Measurements from ENCODE around the gene UVSSA.
"Not testable (repeated sequence)": the region's sequence is repeated elsewhere in the genome, so short reads cannot be mapped to it uniquely, and the experiment has no call there.

Gene UVSSA

DNA sequence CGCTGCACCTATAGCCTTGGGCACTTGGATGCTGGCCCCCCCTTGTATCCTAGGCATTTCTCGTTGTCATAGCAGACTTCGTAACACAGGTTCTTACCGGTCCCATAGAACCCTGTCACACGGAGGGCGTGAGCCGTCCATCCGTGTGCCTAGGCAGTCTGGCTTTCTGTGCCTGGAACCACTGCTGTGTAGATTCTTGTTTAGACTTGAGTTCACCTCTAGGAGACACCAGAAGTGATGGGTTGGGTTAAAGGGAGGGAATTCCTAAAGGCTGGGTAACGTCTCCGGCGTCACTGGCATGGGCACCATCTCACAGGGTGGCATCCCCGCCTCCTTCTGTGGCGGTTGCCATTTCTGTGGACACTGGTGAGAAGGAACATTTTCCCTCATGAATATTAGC, 72.7 kb downstream of the UVSSA start:
- Histone ChIP-seq H2AFZ (ENCODE audit: low read length) (no peak overlapping the region), H3K79me2 (ENCODE audit: low read length) (no peaks in the 10 kb centered on the region), H3K27ac (ENCODE audit: low read length) (no peak overlapping the region), H3K9me2 (replicated peaks; ENCODE audit: insufficient read depth, low read length) (no peaks in the 10 kb centered on the region), H3F3A (ENCODE audit: insufficient read depth, low read length) (no peaks in the 10 kb centered on the region), H3K9me3 (replicated peaks; ENCODE audit: insufficient read depth, low read length) (no peaks in the 10 kb centered on the region), H3K9ac (ENCODE audit: low read length) (no peak overlapping the region), H3K4me2 (ENCODE audit: low read depth, low read length) (no peak overlapping the region), H3K4me1 (ENCODE audit: low read length) (no peaks in the 10 kb centered on the region), H3K4me3 (ENCODE audit: low read length) (no peak overlapping the region), H4K20me1 (ENCODE audit: insufficient read depth, low read length) (no peaks in the 10 kb centered on the region), H3K27me3 (replicated peaks; ENCODE audit: insufficient read depth, low read length) (peaks cover 3% of the 10 kb centered on the region), H3K36me3 (replicated peaks; ENCODE audit: insufficient read depth, low read length) (no peaks in the 10 kb centered on the region)
- TF ChIP-seq EZH2phosphoT487 (IDR thresholded peaks at IDR 0.05; ENCODE audit: low read length), result no peak
- no peak for TF ChIP-seq EZH2 (optimal IDR thresholded peaks at IDR 0.05; ENCODE audit: low read depth, low read length)
- TF ChIP-seq, protein P1, sequence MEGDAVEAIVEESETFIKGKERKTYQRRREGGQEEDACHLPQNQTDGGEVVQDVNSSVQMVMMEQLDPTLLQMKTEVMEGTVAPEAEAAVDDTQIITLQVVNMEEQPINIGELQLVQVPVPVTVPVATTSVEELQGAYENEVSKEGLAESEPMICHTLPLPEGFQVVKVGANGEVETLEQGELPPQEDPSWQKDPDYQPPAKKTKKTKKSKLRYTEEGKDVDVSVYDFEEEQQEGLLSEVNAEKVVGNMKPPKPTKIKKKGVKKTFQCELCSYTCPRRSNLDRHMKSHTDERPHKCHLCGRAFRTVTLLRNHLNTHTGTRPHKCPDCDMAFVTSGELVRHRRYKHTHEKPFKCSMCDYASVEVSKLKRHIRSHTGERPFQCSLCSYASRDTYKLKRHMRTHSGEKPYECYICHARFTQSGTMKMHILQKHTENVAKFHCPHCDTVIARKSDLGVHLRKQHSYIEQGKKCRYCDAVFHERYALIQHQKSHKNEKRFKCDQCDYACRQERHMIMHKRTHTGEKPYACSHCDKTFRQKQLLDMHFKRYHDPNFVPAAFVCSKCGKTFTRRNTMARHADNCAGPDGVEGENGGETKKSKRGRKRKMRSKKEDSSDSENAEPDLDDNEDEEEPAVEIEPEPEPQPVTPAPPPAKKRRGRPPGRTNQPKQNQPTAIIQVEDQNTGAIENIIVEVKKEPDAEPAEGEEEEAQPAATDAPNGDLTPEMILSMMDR (IDR thresholded peaks at IDR 0.05; ENCODE audit: low read length), result no peak
- DNase-seq, result no peak

DNA sequence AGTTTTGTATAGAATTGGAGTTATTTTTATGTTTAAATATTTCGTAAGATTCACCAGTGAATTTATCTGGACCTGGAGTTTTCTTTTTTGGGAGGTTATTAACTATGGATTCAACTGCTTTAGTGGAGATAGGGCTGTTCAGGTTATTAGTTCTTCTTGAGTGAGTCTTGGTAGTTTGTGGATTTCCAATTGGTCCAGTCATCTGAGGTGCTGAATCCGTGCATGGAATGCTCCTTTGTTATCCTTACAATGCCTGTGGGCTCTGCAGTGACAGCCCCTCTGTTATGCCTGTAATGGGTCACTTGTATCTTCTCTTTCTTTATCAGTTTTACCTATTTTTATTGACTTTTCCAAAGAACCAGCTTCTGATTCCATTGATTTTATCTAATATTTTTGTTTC, 74.6 kb downstream of the UVSSA start:
- H3K79me2 ChIP-seq (ENCODE audit: low read length), result no peaks in the 10 kb centered on the region
- no peaks in the 10 kb centered on the region for H4K20me1 ChIP-seq (ENCODE audit: insufficient read depth, low read length)
- TF ChIP-seq, protein P1 (IDR thresholded peaks at IDR 0.05; ENCODE audit: low read length), result no peak
- TF ChIP-seq EZH2phosphoT487 (IDR thresholded peaks at IDR 0.05; ENCODE audit: low read length) (no peak), EZH2 (optimal IDR thresholded peaks at IDR 0.05; ENCODE audit: low read depth, low read length) (no peak)
- H3K36me3 ChIP-seq (replicated peaks; ENCODE audit: insufficient read depth, low read length), result no peaks in the 10 kb centered on the region
- peaks cover 8% of the 10 kb centered on the region for H3K27me3 ChIP-seq (replicated peaks; ENCODE audit: insufficient read depth, low read length)
- H3K27ac ChIP-seq (ENCODE audit: low read length), result no peak overlapping the region
- H3K9me3 ChIP-seq (replicated peaks; ENCODE audit: insufficient read depth, low read length), result no peaks in the 10 kb centered on the region
- H3K4me1 ChIP-seq (ENCODE audit: low read length), result no peaks in the 10 kb centered on the region
- H2AFZ ChIP-seq (ENCODE audit: low read length), result no peak overlapping the region
- no peaks in the 10 kb centered on the region for H3K9me2 ChIP-seq (replicated peaks; ENCODE audit: insufficient read depth, low read length)
- H3F3A ChIP-seq (ENCODE audit: insufficient read depth, low read length), result no peaks in the 10 kb centered on the region
- H3K9ac ChIP-seq (ENCODE audit: low read length), result no peak overlapping the region
- no peak overlapping the region for H3K4me2 ChIP-seq (ENCODE audit: low read depth, low read length)
- no peak for DNase-seq
- H3K4me3 ChIP-seq (ENCODE audit: low read length), result no peak overlapping the region

GRCh38 chr4:1427010-1427409, 80.0 kb downstream of the UVSSA start:
- H3K4me3 ChIP-seq (ENCODE audit: low read length), result no peak overlapping the region
- no peaks in the 10 kb centered on the region for H3K36me3 ChIP-seq (replicated peaks; ENCODE audit: insufficient read depth, low read length)
- peaks cover 11% of the 10 kb centered on the region for H3K27me3 ChIP-seq (replicated peaks; ENCODE audit: insufficient read depth, low read length)
- no peaks in the 10 kb centered on the region for H3K9me2 ChIP-seq (replicated peaks; ENCODE audit: insufficient read depth, low read length)
- TF ChIP-seq, protein P1 (IDR thresholded peaks at IDR 0.05; ENCODE audit: low read length), result no peak
- no peak for TF ChIP-seq EZH2 (optimal IDR thresholded peaks at IDR 0.05; ENCODE audit: low read depth, low read length)
- no peak for TF ChIP-seq EZH2phosphoT487 (IDR thresholded peaks at IDR 0.05; ENCODE audit: low read length)
- H3K4me1 ChIP-seq (ENCODE audit: low read length), result no peaks in the 10 kb centered on the region
- H3K79me2 ChIP-seq (ENCODE audit: low read length), result no peaks in the 10 kb centered on the region
- no peaks in the 10 kb centered on the region for H3F3A ChIP-seq (ENCODE audit: insufficient read depth, low read length)
- DNase-seq, result no peak
- H3K4me2 ChIP-seq (ENCODE audit: low read depth, low read length), result no peak overlapping the region
- H2AFZ ChIP-seq (ENCODE audit: low read length), result no peak overlapping the region
- H3K27ac ChIP-seq (ENCODE audit: low read length), result no peak overlapping the region
- H3K9me3 ChIP-seq (replicated peaks; ENCODE audit: insufficient read depth, low read length), result no peaks in the 10 kb centered on the region
- H3K9ac ChIP-seq (ENCODE audit: low read length), result no peak overlapping the region
- H4K20me1 ChIP-seq (ENCODE audit: insufficient read depth, low read length), result no peaks in the 10 kb centered on the region

- H3K36me3 ChIP-seq (replicated peaks; ENCODE audit: insufficient read depth, low read length); H4K20me1 ChIP-seq (ENCODE audit: insufficient read depth, low read length); H3K4me2 ChIP-seq (ENCODE audit: low read depth, low read length); H3K4me1 ChIP-seq (ENCODE audit: low read length); H3K9me2 ChIP-seq (replicated peaks; ENCODE audit: insufficient read depth, low read length); H3K4me3 ChIP-seq (ENCODE audit: low read length); H3F3A ChIP-seq (ENCODE audit: insufficient read depth, low read length); H2AFZ ChIP-seq (ENCODE audit: low read length); H3K27ac ChIP-seq (ENCODE audit: low read length); H3K9ac ChIP-seq (ENCODE audit: low read length); DNase-seq; H3K9me3 ChIP-seq (replicated peaks; ENCODE audit: insufficient read depth, low read length); H3K27me3 ChIP-seq (replicated peaks; ENCODE audit: insufficient read depth, low read length); H3K79me2 ChIP-seq (ENCODE audit: low read length): not testable (repeated sequence)
Measured at GRCh38 chr4:1443688-1444172, 96.7 kb downstream of the UVSSA start.

Measured in MM.1S (cell line).